GM12872 (cell line): Measurements from ENCODE around the gene EIF2D.

Experiments
- TF ChIP-seq, protein P1 (sequence below): IDR thresholded peaks from 3 replicates; pipeline ENCODE4 v1.5.1; 2011; ENCODE audit warnings: low read depth, mild to moderate bottlenecking, low read length, moderate library complexity; ENCODE audit not compliant: insufficient read depth

Gene EIF2D

GRCh38 chr1:206582537-206582936 is 29.7 kb downstream of the EIF2D start:
- TF ChIP-seq, protein P1, sequence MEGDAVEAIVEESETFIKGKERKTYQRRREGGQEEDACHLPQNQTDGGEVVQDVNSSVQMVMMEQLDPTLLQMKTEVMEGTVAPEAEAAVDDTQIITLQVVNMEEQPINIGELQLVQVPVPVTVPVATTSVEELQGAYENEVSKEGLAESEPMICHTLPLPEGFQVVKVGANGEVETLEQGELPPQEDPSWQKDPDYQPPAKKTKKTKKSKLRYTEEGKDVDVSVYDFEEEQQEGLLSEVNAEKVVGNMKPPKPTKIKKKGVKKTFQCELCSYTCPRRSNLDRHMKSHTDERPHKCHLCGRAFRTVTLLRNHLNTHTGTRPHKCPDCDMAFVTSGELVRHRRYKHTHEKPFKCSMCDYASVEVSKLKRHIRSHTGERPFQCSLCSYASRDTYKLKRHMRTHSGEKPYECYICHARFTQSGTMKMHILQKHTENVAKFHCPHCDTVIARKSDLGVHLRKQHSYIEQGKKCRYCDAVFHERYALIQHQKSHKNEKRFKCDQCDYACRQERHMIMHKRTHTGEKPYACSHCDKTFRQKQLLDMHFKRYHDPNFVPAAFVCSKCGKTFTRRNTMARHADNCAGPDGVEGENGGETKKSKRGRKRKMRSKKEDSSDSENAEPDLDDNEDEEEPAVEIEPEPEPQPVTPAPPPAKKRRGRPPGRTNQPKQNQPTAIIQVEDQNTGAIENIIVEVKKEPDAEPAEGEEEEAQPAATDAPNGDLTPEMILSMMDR = no peak

DNA sequence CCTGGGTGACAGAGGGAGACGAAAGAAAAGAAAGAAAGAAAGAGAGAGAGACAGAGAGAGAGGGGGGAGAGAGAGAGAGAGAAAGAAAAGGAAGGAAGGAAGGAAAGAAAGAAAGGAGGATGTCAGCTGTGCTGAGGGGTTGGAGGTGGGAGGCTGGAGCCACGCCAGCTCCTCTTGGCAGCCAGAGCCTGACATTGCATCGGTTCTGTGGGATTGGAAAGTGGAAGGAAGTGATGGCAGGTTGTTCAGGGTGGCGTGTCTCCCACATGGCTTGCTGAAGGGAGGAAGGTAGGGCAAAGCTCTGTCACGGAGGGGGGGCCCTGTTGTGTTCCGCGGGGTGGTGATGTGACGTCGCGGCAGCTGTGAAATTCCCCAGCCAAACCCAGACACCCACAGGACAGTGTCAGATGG is 30.7 kb downstream of the EIF2D start:
- TF ChIP-seq, protein P1 = no peak

- TF ChIP-seq, protein P1 = no peak
Measured at GRCh38 chr1:206580438-206581113, 31.7 kb downstream of the EIF2D start.

- TF ChIP-seq, protein P1 = no peak
Measured at GRCh38 chr1:206579747-206580437, 32.4 kb downstream of the EIF2D start.

DNA sequence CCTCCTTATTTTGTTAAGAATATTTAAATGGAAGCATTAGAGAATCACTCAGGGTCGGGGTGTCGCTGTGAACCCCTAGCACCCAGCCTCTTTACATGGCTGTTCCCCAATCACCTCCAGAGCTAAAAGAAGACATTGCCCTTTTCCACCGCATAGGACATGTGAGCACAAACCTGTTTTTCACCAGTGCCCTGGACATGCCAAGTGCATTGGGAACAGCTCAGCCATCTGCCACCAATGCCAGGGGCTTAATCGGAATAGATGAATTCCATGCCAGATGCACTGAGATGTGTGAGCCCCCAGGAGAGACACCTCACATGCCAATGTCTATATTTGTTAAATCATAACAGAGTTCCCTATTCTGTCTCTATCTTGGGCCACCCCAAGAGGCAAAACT is 33.3 kb downstream of the EIF2D start:
- TF ChIP-seq, protein P1 = no peak

- TF ChIP-seq, protein P1 = no peak
Measured at GRCh38 chr1:206578068-206578977, 33.9 kb downstream of the EIF2D start.

DNA sequence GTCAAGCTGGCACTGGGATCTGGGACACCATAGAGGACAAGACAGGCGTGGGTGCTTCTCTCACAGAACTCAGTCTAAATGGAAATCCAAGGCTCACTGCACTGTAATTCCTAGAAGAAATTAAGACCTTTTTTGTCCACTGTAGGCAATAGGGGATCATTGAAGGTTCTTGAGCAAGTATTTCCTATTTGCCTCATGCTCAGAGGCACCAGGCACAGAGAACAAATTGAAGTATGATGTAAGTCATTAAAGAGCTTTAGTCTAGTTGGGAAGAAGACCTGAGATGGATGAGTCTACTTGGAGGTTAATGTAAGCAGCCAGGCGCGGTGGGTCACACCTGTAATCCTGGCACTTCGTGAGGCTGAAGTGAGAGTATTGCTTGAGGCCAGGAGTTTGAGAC is 34.6 kb downstream of the EIF2D start:
- TF ChIP-seq, protein P1 = no peak
